GM10266 (cell line): ENCODE data around the gene IFI27.
A peak's percentile ranks its signal among the peaks of the same experiment; 100 is the strongest.

Experiments
- DNase-seq: peaks from one replicate; pipeline ENCODE4 v3.0.0; 2012; ENCODE audit errors: extremely low spot score
- CTCF ChIP-seq: IDR thresholded peaks from 2 replicates; pipeline ENCODE4 v1.5.1; 2012; ENCODE audit warnings: mild to moderate bottlenecking, low read depth; ENCODE audit not compliant: control insufficient read depth, insufficient read depth; ENCODE audit errors: missing control alignments

The IFI27 gene

GRCh38 chr14:94142247-94142646, 31.7 kb downstream of the IFI27 start:
- no peak for DNase-seq
- TF ChIP-seq CTCF: no peak

GRCh38 chr14:94142836-94143235, 32.3 kb downstream of the IFI27 start:
- no peak for TF ChIP-seq CTCF
- DNase-seq: no peak

GRCh38 chr14:94143239-94143638, 32.7 kb downstream of the IFI27 start:
- DNase-seq: no peak
- TF ChIP-seq CTCF: peak; percentile 24

- no peak for DNase-seq
- no peak for TF ChIP-seq CTCF
Observed at GRCh38 chr14:94143711-94144110, 33.2 kb downstream of the IFI27 start.

- DNase-seq: no peak
- TF ChIP-seq CTCF: no peak
Observed at GRCh38 chr14:94144765-94145164, 34.2 kb downstream of the IFI27 start.

GRCh38 chr14:94145902-94146527, 35.5 kb downstream of the IFI27 start:
- DNase-seq: no peak
- TF ChIP-seq CTCF: no peak

- DNase-seq: no peak
- no peak for TF ChIP-seq CTCF
Observed at GRCh38 chr14:94152676-94153075, 42.1 kb downstream of the IFI27 start.
